LNCaP clone FGC (cell line): ENCODE results near the gene DNALI1.
"Not testable (repeated sequence)": the region's sequence is repeated elsewhere in the genome, so short reads cannot be mapped to it uniquely, and the experiment has no call there.

Experiments
- DNase-seq: peaks from one replicate; pipeline ENCODE4 v3.0.0-alpha.2; 2011; ENCODE audit warnings: low read depth
- H3K4me3 ChIP-seq: 2 replicates; pipeline ENCODE4 v1.5.1; 2011; ENCODE audit warnings: mild to moderate bottlenecking, low read depth, low read length, control low read depth
- TF ChIP-seq, protein P1 (sequence below): IDR thresholded peaks from 2 replicates; pipeline ENCODE4 v1.5.1; 2012; ENCODE audit warnings: mild to moderate bottlenecking; ENCODE audit not compliant: control insufficient read depth, insufficient read depth; ENCODE audit errors: extremely low read depth

DNALI1 gene

DNA sequence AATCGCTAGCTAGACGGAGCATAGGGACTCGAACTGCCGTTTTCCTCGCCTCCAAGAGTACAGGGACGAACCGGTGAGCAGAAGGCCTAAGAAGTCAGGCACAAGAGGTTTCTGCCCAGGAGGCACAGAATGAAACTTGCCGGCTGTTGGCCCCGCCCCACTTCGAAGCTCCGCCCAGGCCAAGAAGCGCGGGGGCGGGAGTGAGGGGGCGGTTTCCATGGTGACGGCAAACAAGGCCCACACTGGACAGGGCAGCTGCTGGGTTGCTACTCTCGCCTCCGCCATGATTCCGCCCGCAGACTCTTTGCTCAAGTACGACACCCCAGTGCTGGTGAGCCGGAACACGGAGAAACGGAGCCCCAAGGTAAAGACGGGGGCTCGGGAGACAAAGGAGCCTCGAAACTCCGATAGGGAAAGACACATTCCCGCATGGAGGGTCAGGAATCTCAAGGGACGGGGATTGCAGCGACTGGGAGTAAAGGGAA is at the start of gene DNALI1:
DNALI1 (plus strand) TSS at position 229 of the 485 bp plus-strand sequence; CDS start at position 284, 55 bp downstream.
- DNase-seq: no peak
- H3K4me3 ChIP-seq: peak within 1 kb of the TSS; percentile 27
- TF ChIP-seq, protein P1, sequence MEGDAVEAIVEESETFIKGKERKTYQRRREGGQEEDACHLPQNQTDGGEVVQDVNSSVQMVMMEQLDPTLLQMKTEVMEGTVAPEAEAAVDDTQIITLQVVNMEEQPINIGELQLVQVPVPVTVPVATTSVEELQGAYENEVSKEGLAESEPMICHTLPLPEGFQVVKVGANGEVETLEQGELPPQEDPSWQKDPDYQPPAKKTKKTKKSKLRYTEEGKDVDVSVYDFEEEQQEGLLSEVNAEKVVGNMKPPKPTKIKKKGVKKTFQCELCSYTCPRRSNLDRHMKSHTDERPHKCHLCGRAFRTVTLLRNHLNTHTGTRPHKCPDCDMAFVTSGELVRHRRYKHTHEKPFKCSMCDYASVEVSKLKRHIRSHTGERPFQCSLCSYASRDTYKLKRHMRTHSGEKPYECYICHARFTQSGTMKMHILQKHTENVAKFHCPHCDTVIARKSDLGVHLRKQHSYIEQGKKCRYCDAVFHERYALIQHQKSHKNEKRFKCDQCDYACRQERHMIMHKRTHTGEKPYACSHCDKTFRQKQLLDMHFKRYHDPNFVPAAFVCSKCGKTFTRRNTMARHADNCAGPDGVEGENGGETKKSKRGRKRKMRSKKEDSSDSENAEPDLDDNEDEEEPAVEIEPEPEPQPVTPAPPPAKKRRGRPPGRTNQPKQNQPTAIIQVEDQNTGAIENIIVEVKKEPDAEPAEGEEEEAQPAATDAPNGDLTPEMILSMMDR: no peak

DNA sequence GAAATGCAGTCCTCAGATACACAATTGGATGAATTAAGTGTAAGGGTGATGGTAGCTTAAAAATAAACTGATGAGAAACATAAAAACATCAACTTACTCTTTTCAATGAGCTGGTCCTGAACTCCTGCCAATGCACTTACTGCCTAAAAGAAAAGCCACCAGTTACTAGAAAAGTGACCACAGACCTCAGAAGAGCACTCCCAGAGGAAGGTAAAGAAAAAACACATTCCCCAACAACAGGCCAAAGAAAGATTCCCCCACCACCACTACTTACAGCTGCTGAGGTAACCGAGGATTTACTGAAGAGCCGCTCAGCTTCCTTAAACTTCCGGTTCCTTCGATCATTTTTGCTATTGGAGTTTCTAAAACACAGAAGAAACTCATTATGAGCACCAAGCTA is 47.6 kb upstream of the DNALI1 start:
- H3K4me3 ChIP-seq: no peak overlapping the region
- TF ChIP-seq, protein P1: peak; percentile 41
- no peak for DNase-seq

DNA sequence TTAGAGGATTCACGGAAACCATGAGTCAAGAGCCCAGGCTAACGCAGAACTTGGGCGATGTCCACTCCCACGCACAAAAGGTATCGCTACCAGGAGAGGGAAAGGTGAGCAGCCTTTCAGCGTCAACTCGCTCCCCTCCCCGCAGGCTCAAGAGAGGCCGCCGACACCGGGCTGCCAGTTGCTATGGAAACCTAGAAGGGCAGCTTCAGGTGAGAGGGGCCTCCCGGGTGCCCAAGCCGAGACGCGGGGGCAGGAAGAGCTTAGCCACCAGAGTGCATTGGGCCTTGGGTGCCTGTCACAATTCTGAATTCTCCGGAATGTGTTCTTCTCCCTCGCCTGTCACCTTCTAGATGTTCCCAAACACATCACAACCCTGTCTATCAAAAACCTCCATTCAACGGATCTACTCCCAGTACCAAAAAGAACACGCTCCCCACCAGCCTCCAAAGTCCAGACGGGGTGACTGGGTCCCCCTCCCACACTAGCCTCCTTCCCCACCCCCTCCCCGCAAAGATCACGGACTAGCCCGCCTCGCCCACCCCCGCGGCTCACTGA is 42.9 kb upstream of the DNALI1 start:
- H3K4me3 ChIP-seq: peak overlapping the region; percentile 80
- TF ChIP-seq, protein P1: no peak
- no peak for DNase-seq

DNA sequence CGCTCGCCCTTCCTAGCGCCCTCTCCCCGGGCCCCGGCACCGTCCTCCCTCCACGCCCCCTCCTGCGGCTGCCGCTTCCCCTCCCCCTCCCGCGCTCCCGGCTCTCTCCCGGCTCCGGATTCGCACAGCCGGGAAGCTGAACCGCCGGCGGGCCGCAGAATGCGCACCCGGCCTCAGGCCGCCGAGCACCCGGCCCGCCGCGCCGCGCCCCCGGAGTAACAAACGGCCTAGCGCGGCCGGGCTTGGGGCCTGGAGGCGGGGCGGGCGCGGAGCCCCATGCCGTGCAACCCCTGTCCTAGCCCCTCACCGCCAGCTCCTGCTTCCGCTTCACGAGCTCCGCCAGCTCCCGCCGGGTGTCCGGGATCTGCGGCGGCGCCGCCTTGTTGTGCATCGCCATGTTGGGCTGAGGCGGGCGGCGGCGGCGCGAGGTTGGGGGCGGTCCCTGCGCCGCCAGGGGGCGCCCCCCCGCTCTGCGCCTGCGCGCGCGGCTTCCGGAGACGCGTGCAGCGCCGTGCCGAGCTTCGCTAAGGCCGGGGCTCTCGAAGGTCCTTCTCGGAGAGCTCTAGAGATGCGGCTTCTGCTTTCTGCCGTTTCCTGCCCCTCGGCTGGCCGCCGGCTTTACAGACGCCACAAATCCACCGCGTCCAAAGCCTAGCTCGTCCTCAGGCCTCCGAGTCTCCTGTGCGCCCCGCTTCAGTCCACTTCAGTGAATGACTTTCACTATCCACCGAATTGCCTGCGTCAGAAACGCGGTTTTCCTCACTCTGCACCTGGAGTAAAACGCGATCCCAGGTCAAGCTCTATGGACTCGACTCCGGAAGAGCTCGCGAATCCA is 42.2 kb upstream of the DNALI1 start, which contains the start of gene MEAF6:
MEAF6 (minus strand) TSS at position 417 of the 835 bp plus-strand sequence; CDS start at position 397, 20 bp downstream.
- peak within 1 kb of the TSS; percentile 80 for H3K4me3 ChIP-seq
- TF ChIP-seq, protein P1: peak; percentile 69
- no peak for DNase-seq

DNA sequence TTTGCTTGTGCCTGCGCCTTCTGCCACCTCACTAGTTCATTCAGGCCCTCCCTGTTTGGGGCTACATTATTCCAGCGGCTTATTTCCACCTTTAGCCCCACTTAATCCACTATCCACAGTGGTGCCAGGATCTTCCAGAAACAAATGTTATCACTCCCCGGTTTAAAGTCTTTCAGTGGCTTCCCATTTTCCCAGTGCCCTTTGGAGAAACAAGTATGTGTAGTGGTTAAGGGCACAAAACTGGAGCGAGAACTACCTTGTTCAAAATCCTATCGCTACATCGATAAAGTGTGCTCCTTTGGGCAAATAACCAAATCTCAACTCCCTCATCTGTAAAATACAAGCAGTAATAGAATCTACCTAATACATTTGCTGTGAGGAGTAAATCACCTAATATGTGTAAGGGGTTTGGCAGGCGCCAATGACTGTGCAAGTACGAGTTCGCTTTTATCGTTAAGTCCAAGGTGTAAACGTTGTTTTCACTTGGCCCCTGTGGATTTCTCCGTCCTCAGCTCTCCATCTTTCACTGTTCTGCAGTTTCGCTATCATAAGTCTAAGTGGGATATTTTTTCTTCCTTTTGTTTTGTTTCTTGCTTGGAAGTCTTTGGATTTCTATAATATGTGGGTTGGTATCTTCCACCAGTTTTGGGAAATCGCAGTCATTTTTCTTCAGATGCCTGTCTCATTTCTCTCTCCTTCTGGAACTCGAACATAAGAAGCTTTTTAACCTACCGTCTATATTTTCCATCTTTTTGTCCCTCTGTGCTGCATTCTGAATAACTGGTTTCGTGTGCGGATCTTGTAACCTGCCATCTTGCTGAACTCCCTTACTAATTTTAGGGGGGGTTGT is 41.3 kb upstream of the DNALI1 start:
- H3K4me3 ChIP-seq: peak overlapping the region; percentile 80
- DNase-seq: no peak
- TF ChIP-seq, protein P1: no peak

DNA sequence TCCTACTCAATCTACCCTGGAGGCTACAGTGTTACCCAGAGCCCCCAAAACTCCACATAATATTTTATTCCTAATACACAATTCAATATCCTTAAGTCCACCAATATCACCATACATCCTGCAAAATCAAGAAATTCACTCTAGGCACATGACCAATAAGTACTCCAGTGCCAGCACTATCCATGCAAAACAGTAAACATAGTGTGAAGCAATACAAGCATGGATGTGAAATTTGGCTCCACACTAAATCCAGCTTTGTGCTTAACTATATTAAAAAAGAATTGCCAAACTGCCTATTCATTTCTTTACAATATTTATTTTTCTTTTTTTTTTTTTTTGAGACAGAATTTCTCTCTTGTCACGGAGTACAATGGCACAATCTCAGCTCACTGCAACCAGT is 39.2 kb upstream of the DNALI1 start:
- no peak overlapping the region for H3K4me3 ChIP-seq
- TF ChIP-seq, protein P1: no peak
- no peak for DNase-seq

DNA sequence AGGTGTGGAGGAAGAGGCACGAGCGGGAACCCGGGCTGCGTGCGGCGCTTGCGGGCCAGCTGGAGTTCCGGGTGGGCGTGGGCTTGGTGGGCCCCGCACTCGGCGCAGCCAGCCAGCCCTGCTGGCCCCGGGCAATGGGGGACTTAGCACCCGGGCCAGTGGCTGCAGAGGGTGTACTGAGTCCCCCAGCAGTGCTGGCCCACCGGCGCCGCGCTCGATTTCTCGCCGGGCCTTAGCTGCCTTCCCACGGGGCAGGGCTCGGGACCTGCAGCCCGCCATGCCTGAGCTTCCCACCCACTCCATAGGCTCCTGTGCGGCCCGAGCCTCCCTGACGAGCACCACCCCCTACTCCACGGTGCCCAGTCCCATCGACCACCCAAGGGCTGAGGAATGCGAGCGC is 38.5 kb upstream of the DNALI1 start:
- not testable (repeated sequence) for H3K4me3 ChIP-seq, DNase-seq

DNA sequence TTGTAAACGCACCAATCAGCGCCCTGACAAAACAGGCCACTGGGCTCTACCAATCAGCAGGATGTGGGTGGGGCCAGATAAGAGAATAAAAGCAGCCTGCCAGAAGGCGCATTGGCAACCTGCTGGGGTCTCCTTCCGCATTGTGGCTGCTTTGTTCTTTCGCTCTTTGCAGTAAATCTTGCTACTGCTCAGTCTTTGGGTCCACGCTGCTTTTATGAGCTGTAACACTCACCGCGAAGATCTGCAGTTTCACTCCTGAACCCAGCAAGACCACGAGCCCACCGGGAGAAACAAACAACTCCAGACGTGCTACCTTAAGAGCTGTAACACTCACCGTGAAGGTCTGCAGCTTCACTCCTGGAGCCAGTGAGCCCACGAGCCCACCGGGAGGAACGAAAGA is 37.8 kb upstream of the DNALI1 start:
- not testable (repeated sequence) for H3K4me3 ChIP-seq, DNase-seq
